OCI-LY3 (cell line): ENCODE data around the gene CDHR4.
A peak's percentile ranks its signal among the peaks of the same experiment; 100 is the strongest.
"Not testable (repeated sequence)": the region's sequence is repeated elsewhere in the genome, so short reads cannot be mapped to it uniquely, and the experiment has no call there.

Source experiments
- H2AFZ ChIP-seq: fragments of 200-600, 300-600 bp; shearing (Covaris generic); 2 replicates; pipeline ENCODE4 v1.6.0; 2014; ENCODE audit warnings: antibody characterized with exemption, low read depth, low read length
- H3K27ac ChIP-seq: fragments of 200-600, 300-600 bp; sonication (generic); 2 replicates; pipeline ENCODE4 v1.5.1; 2014; ENCODE audit warnings: mild to moderate bottlenecking, low read length, moderate library complexity, mixed read lengths
- H3K27me3 ChIP-seq: fragments of 200-600, 300-600 bp; sonication (generic); 2 replicates; pipeline ENCODE4 v1.6.1; 2014; ENCODE audit warnings: low read depth, low read length, mixed read lengths
- H3K36me3 ChIP-seq: fragments of 200-600, 300-600 bp; sonication (generic); replicated peaks from 2 replicates; pipeline ENCODE3; 2014; ENCODE audit warnings: low read depth, low read length, mixed read lengths
- H3K4me1 ChIP-seq: fragments of 300-600, 200-600 bp; sonication (generic); 2 replicates; pipeline ENCODE4 v1.6.1; 2014; ENCODE audit warnings: low read length, mixed read lengths
- H3K4me2 ChIP-seq: fragments of 200-600, 300-600 bp; sonication (generic); 2 replicates; pipeline ENCODE4 v1.6.1; 2014; ENCODE audit warnings: low read length, mixed read lengths
- H3K4me3 ChIP-seq: fragments of 300-600, 200-600 bp; sonication (generic); 2 replicates; pipeline ENCODE4 v1.5.1; 2014; ENCODE audit warnings: antibody characterized with exemption, mild to moderate bottlenecking, low read length, moderate library complexity
- H3K79me2 ChIP-seq: fragments of 300-600, 200-600 bp; shearing (Covaris generic); 2 replicates; pipeline ENCODE4 v1.6.1; 2014; ENCODE audit warnings: mild to moderate bottlenecking, low read length, mixed read lengths
- H3K9ac ChIP-seq: fragments of 300-600, 200-600 bp; shearing (Covaris generic); 2 replicates; pipeline ENCODE4 v1.6.0; 2014; ENCODE audit warnings: mild to moderate bottlenecking, low read length, moderate library complexity
- H3K9me3 ChIP-seq: fragments of 200-600, 300-600 bp; shearing (Covaris generic); 2 replicates; pipeline ENCODE4 v1.6.1; 2014; ENCODE audit warnings: low read length, mixed read lengths; ENCODE audit not compliant: insufficient read depth
- H4K20me1 ChIP-seq: fragments of 200-600, 300-600 bp; sonication (generic); 2 replicates; pipeline ENCODE4 v1.6.1; 2016; ENCODE audit warnings: low read length, mixed read lengths; ENCODE audit not compliant: insufficient read depth
- EZH2phosphoT487 ChIP-seq: fragments of 200-600 bp; shearing (Covaris generic); IDR thresholded peaks from 2 replicates; pipeline ENCODE4 v1.6.1; 2018; ENCODE audit warnings: antibody characterized with exemption, mixed run types, low read depth
- TF ChIP-seq, protein P1 (sequence below): fragments of 200-600, 300-600 bp; sonication (generic); IDR thresholded peaks from 2 replicates; pipeline ENCODE4 v1.5.1; 2014; ENCODE audit warnings: antibody characterized with exemption, low read length, low read depth

CDHR4 gene

GRCh38 chr3:49839193-49839809 lies 39.6 kb upstream of the CDHR4 start:
- Histone ChIP-seq H3K4me3 (no peak overlapping the region), H2AFZ (no peak overlapping the region), H3K36me3 (peaks cover 42% of the 10 kb centered on the region), H3K9me3 (no peaks in the 10 kb centered on the region), H3K4me2 (no peak overlapping the region), H3K9ac (no peak overlapping the region), H3K27me3 (no peaks in the 10 kb centered on the region), H3K79me2 (no peaks in the 10 kb centered on the region), H4K20me1 (no peaks in the 10 kb centered on the region), H3K4me1 (no peaks in the 10 kb centered on the region), H3K27ac (no peak overlapping the region)
- TF ChIP-seq, protein P1, sequence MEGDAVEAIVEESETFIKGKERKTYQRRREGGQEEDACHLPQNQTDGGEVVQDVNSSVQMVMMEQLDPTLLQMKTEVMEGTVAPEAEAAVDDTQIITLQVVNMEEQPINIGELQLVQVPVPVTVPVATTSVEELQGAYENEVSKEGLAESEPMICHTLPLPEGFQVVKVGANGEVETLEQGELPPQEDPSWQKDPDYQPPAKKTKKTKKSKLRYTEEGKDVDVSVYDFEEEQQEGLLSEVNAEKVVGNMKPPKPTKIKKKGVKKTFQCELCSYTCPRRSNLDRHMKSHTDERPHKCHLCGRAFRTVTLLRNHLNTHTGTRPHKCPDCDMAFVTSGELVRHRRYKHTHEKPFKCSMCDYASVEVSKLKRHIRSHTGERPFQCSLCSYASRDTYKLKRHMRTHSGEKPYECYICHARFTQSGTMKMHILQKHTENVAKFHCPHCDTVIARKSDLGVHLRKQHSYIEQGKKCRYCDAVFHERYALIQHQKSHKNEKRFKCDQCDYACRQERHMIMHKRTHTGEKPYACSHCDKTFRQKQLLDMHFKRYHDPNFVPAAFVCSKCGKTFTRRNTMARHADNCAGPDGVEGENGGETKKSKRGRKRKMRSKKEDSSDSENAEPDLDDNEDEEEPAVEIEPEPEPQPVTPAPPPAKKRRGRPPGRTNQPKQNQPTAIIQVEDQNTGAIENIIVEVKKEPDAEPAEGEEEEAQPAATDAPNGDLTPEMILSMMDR: peak; percentile 96
- no peak for TF ChIP-seq EZH2phosphoT487

- Histone ChIP-seq H2AFZ (no peak overlapping the region), H3K27me3 (no peaks in the 10 kb centered on the region), H3K36me3 (peaks cover 37% of the 10 kb centered on the region), H3K4me3 (no peak overlapping the region), H3K4me1 (no peaks in the 10 kb centered on the region), H3K4me2 (no peak overlapping the region), H4K20me1 (no peaks in the 10 kb centered on the region), H3K9me3 (no peaks in the 10 kb centered on the region), H3K27ac (no peak overlapping the region), H3K79me2 (no peaks in the 10 kb centered on the region), H3K9ac (no peak overlapping the region)
- TF ChIP-seq EZH2phosphoT487: no peak
- TF ChIP-seq, protein P1: no peak
Measured at GRCh38 chr3:49831341-49831740, 31.7 kb upstream of the CDHR4 start.

DNA sequence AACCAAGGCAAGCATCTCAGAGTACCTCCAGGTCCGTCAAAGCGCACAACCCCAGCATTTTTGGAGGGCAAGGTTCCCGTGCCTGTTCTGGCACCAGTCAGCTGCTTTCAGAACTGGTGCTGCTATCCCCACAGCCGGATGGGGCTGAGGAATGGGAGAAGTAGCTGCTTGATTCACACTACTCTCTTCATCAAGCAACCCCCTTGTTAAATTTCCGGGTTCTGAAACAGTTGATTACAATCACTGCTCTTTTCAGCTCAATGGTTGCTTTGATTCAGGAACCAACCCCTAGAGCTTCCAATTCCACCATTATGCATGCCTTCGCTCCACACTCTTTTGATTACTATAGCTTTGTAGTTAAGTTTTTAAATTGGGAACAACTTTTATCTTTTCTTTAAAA lies 26.3 kb upstream of the CDHR4 start:
- H3K4me2 ChIP-seq: no peak overlapping the region
- no peaks in the 10 kb centered on the region for H3K4me1 ChIP-seq
- H3K36me3 ChIP-seq: peaks cover 24% of the 10 kb centered on the region
- H3K27me3 ChIP-seq: no peaks in the 10 kb centered on the region
- no peak for TF ChIP-seq EZH2phosphoT487
- TF ChIP-seq, protein P1: no peak
- H2AFZ ChIP-seq: no peak overlapping the region
- H3K27ac ChIP-seq: no peak overlapping the region
- no peaks in the 10 kb centered on the region for H3K79me2 ChIP-seq
- no peak overlapping the region for H3K4me3 ChIP-seq
- no peak overlapping the region for H3K9ac ChIP-seq
- no peaks in the 10 kb centered on the region for H4K20me1 ChIP-seq
- no peaks in the 10 kb centered on the region for H3K9me3 ChIP-seq

- not testable (repeated sequence) for H3K4me2 ChIP-seq, H3K4me1 ChIP-seq, H3K27ac ChIP-seq, H2AFZ ChIP-seq, H4K20me1 ChIP-seq, H3K27me3 ChIP-seq, H3K9me3 ChIP-seq, H3K4me3 ChIP-seq, H3K9ac ChIP-seq, H3K36me3 ChIP-seq, H3K79me2 ChIP-seq
Measured at GRCh38 chr3:49823131-49823530, 23.5 kb upstream of the CDHR4 start.
